Measurements from ENCODE around the gene C22orf42.

DNA sequence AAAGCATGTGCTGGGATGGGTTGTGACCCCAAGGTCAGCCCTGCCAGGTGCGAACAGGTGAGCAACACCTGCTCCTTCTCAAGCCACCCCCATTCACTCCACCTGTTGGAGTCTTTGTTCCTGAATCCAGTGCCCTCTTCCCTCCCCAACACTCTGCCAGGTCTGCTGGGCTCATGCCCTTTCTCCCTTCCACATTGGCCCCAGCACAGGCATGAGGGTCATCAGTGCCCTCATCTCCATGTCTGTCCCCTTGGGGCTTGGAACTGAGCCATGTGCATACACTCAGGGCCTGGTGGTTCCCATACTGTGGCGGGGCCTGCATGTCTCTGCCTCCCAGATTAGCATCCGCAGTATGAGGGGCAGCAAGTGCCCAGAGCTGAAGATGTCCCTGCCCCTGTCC lies 26.7 kb upstream of the C22orf42 start:
- TF ChIP-seq, protein P1, sequence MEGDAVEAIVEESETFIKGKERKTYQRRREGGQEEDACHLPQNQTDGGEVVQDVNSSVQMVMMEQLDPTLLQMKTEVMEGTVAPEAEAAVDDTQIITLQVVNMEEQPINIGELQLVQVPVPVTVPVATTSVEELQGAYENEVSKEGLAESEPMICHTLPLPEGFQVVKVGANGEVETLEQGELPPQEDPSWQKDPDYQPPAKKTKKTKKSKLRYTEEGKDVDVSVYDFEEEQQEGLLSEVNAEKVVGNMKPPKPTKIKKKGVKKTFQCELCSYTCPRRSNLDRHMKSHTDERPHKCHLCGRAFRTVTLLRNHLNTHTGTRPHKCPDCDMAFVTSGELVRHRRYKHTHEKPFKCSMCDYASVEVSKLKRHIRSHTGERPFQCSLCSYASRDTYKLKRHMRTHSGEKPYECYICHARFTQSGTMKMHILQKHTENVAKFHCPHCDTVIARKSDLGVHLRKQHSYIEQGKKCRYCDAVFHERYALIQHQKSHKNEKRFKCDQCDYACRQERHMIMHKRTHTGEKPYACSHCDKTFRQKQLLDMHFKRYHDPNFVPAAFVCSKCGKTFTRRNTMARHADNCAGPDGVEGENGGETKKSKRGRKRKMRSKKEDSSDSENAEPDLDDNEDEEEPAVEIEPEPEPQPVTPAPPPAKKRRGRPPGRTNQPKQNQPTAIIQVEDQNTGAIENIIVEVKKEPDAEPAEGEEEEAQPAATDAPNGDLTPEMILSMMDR (conservative IDR thresholded peaks at IDR 0.05 in 1 of 2, IDR thresholded peaks at IDR 0.05 in 1 of 2; ENCODE audit: extremely low read depth in 1 of 2, insufficient read depth in 1 of 2, low read depth in 1 of 2, low read length in 2 of 2) = no peak
- TF ChIP-seq EZH2 (IDR thresholded peaks at IDR 0.05; ENCODE audit: borderline replicate concordance, low read length) = no peak
